Measurements from ENCODE around the gene SNRNP35.
"Not testable (repeated sequence)": the region's sequence is repeated elsewhere in the genome, so short reads cannot be mapped to it uniquely, and the experiment has no call there.

Gene SNRNP35, protein sequence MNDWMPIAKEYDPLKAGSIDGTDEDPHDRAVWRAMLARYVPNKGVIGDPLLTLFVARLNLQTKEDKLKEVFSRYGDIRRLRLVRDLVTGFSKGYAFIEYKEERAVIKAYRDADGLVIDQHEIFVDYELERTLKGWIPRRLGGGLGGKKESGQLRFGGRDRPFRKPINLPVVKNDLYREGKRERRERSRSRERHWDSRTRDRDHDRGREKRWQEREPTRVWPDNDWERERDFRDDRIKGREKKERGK

GRCh38 chr12:123457980-123458779 lies at the start of gene SNRNP35:
SNRNP35 (plus strand) TSS chr12:123458139; CDS start chr12:123465541, 7,402 bp downstream.
- peak; percentile 92 for DNase-seq

DNA sequence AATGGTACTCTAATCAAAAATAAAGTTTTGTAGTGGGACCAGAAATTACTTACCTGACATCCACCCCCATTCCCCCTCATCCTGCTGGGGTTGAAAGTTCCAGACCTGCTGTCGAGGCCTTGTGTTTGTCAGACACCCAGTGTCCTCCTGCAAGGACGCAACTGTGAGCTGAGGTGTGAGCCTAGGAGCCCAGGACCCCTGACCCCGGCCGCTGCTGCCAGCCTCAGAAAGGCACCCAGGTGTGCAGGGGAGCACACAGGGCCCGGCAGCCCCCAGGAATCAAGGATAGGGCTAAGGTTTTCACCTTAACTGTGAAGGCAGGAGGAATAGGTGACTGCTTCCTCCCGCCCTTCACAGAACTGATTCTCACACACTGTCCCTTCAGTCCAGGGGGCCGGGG lies 49.3 kb upstream of the SNRNP35 start:
- DNase-seq = not testable (repeated sequence)

- DNase-seq = not testable (repeated sequence)
These were observed 48.5 kb upstream of the SNRNP35 start for GRCh38 chr12:123409284-123410040.

DNA sequence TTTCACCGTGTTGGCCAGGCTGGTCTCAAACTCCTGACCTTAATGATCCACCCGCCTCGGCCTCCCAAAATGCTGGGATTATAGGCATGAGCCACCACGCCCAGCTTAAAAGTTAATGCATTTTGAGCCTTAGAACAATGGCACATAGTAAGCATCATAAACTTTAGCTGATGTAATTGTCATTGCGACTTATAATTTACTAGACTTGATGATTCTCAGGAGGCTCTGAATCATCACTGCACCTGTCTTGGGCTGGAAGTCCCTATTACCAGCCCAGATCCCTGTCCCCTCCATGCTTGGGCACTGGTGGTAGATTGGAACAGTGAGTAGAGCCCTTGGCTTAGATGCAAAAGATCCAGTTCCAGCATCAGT lies 47.9 kb upstream of the SNRNP35 start:
- no peak for DNase-seq

- no peak for DNase-seq
These were observed 36.6 kb upstream of the SNRNP35 start for GRCh38 chr12:123421314-123421713.

- DNase-seq = no peak
These were observed 30.7 kb upstream of the SNRNP35 start for GRCh38 chr12:123427036-123427769.

GRCh38 chr12:123428591-123428990 lies 29.3 kb upstream of the SNRNP35 start:
- no peak for DNase-seq

DNA sequence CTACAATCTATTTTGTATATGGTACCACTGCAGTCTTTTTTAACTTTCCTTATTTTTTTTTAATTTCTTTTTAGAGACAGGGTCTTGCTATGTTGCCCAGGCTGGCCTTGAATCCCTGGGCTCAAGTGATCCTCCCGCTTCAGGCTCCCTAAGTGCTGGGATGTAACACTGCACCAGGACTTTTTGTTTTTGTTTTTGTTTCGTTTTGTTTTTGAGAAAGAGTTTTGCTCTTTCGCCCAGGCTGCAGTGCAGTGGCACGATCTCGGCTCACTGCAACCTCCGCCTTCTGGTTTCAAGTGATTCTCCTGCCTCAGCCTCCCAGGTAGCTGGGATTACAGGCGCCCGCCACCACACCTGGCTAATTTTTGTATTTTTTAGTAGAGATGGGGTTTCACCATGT lies 28.8 kb upstream of the SNRNP35 start:
- not testable (repeated sequence) for DNase-seq

- DNase-seq = peak; percentile 83
These were observed 25.8 kb upstream of the SNRNP35 start for GRCh38 chr12:123431951-123432817.

- peak; percentile 40 for DNase-seq
These were observed 24.3 kb upstream of the SNRNP35 start for GRCh38 chr12:123433615-123434014.

- no peak for DNase-seq
These were observed 22.3 kb upstream of the SNRNP35 start for GRCh38 chr12:123435636-123436016.

DNA sequence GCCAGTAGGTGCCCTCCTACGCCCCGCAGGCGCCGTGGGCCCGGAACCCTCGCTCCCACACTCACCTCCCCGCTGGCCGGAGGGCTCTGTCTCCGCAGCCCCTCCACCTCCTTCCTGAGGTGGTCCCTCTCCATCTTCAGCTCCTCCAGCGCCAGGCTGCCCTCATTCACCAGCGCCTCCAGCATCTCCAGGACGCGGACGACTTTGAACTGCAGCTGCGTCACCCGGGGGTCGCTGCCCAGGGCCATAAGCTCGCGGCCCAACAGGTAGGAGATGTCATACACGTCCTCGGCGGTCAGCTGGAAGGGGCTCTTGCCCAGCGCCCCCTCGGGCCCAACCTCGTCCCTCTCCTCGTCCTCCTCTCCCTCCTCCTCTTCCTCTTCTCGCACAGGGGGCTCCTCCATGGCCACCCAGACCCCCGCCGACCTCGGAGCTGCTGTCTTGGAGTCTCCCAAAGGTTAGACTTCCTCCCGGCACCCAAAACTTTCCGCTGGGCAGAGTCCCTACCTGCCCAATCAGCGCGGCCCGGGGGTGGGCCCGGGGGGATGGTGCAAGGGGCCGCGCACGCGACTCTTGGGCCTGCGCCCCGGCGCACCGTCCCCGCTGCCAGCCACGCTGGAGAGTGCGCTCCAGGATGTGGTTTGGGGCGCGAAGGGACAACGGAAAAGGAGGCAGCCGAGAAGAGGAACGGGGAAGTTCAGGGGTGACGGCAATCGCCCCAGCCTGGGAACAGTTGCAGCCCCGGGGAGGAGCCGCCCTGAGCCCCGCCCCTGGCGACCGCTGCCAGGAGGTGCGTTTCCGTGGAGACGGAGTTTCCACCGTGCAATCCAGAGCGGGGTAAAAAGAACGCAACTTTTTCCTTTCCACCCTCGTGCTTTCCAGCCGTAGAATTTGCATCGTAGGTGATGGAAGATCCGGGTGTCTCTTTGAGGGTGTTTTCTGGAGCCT lies 21.6 kb upstream of the SNRNP35 start, which contains the start of gene RILPL2:
RILPL2 (minus strand) TSS at position 668 of the 948 bp plus-strand sequence; CDS start at position 404, 264 bp downstream.
- DNase-seq = peak; percentile 94

GRCh38 chr12:123441523-123442164 lies 16.3 kb upstream of the SNRNP35 start:
- DNase-seq = no peak

DNA sequence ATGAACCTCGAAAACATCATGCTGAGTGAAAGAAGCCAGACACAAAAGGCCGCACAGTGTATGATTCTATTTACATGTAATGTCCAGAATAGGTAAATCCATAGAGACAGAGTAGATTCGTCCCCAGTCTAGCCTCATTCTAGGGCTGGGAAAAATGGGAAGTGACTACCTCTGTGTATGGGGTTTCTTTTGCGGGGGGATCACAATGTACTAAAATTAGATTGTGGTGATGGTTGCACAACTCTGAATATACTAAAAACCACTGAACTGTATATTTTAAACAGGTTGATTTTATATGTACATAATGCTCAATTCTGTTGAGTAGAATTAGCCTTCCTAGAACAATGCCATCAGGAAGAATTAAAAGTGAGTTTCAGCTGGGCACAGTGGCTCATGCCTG lies 15.2 kb upstream of the SNRNP35 start:
- no peak for DNase-seq

DNA sequence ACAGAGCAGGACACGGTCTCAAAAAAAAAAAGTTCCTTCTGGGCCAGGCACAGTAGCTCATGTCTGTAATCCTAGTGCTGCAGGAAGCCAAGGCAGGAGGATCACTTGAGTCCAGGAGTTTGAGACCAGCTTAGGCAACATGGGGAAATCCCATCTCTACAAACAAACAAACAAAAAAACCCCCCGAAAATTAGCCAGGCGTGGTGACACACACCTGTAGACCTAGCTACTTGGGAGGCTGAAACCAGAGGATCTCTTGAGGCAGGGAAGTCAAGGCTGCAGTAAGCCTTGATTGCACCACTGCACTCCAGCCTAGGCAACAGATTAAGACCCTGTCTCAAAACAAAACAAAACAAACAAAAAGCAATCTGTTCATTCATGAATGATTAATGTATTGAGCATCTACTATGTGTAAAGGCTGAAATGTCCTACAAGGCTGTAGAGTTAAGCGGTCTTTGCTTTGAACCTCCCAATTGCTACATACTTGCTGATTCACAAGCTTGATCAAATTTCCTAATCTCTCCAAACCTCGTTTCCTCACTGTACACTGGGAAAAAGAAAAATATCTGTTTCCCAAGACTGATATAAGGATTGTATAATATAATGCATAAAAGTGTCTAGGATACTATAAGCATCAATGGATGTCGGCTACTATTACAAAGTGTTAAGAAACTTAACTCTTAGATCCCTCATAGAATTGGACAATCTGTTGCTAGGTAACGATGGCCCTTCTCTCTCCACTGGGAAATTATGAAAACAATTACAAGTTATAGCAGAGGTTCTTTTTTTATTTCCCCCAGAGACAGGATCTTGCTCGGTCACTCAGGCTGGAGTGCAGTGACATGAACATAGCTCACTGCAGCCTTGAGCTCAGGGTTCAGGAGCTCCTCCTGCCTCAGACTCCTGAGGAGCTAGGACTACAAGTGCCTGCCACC lies 13.6 kb upstream of the SNRNP35 start:
- no peak for DNase-seq

GRCh38 chr12:123445388-123446332 lies 12.3 kb upstream of the SNRNP35 start:
- no peak for DNase-seq

GRCh38 chr12:123446333-123446713 lies 11.6 kb upstream of the SNRNP35 start:
- no peak for DNase-seq

DNA sequence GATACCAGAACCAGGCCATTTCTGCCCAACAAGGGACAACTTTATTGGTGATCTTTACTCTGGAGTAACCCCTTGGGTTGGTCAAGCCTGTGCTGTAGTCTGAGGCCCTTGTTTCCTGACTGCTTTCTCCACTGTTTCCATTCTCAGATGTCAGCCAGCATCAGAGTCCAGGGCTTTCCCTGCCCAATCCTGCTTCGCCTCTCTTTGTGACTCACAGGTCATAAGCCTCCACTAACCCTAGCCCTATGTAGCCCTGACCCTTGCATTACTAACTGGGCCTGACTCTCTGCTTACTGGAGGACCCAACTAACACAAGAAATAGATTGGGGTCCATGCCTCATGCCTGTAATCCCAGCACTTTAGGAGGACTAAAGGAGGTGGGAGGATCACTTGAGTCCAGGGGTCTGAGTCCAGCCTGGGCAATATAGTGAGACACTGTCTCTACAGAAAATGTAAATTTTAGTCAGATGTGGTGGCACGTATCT lies 8.6 kb upstream of the SNRNP35 start:
- no peak for DNase-seq
